NCI-H2171 treated with DMSO at 0.1 percent for 48 hours (cell line): ENCODE data around the gene RASA3.

Source experiments
- DNase-seq: peaks from one replicate; lab custom pipeline; 2025; lab: John Stamatoyannopoulos, UW

Gene RASA3

DNA sequence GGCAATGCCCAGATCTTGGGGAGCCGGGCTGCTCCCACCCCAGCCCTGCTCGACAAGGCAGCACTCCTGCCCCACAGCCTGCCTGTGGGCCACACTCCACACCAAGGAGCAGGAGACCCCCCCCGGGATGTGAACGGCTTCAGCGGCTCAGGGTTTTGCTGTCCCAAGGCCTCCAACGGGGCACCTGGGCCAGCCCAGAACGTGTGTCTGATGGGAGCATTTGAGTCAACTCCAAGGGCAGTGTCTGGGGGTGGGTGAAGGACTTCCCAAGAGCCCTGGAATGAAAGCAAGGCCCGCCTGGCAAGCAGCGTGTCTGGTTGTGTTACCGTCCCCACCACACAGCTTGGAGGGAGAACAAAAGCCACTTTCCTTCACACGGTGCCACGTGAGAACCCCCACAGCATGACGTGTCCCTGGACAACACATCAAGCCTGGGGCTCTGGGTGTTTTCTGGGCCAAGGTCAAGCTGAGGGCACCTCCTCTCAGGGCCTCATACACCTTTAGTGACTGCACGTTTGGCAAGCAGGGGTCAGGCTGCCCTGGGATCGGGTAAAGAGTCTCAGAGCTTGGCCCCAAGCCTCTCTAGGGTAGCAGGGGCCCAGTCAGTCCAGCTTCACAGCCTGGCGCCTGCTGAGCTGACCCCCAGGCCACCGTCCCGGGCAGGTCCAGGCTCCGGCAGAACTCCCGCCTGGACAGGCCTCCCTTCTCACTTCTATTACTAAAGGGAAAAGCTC lies 164.5 kb downstream of the RASA3 start:
- DNase-seq = no peak

GRCh38 chr13:113967206-113967720 lies 165.2 kb downstream of the RASA3 start:
- DNase-seq = no peak

GRCh38 chr13:113965968-113966884 lies 166.2 kb downstream of the RASA3 start:
- DNase-seq = no peak

GRCh38 chr13:113965383-113965874 lies 167.0 kb downstream of the RASA3 start:
- DNase-seq = no peak

GRCh38 chr13:113964251-113964995 lies 168.0 kb downstream of the RASA3 start:
- DNase-seq = no peak

GRCh38 chr13:113963376-113963775 lies 169.0 kb downstream of the RASA3 start:
- DNase-seq = no peak

DNA sequence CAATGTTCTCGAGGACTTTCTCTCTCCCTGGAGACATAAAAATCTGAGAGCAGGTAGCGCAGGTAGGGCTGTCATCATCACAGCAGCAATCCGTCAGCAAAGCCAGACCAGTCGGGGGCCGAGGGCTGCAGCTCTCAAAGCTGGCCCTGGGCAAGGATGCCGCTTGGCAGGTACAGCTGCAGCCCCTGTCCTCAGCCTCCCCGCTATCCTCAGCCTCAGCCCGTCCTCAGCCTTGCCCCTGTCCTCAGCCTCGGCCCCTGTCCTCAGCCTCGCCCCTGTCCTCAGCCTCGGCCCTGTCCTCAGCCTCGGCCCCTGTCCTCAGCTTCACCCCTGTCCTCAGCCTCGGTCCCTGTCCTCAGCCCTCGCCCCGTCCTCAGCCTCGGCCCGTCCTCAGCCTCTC lies 169.4 kb downstream of the RASA3 start:
- DNase-seq = no peak

DNA sequence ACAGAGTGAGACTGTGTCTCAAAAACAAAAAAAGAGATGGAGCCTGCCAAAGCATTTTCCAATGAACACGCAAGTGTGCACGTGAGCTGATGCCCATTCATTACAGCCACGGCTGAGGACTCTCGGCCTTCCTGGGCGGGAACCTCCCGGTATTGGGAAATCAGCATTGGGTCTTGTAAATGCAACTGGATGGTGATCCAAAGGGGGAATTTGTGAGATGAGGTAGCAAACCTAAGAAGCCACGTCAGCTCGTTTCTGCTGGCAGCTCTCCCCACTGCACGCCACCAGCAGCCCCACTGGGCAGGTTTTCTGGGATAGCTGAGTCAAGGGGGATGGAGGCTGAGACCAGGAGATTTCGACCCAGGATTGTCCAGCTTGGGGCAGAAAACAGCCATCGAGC lies 170.0 kb downstream of the RASA3 start:
- no peak for DNase-seq

- DNase-seq = no peak
Measured at GRCh38 chr13:113960276-113960948, 172.0 kb downstream of the RASA3 start.

- no peak for DNase-seq
Measured at GRCh38 chr13:113959198-113959597, 173.2 kb downstream of the RASA3 start.

DNA sequence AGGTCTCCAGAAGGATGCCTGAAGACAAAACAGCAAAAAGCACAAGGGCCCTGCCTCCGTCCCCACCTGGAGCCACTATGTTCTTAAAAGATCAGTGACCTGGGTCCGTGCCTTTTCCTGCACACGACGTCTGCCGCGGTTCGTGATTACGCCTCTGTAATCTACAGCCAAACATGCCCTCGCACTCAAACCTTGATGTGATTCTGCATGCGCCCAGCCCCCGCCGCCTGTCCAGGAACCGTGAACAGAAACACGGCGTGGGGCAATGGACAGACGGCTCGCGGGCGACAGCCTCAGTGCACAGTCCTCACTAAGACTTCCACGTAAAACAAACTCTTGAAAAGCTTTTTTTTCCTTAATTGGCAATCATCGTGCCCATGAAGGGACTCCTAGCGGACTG lies 174.1 kb downstream of the RASA3 start:
- DNase-seq = no peak

GRCh38 chr13:113956571-113956970 lies 175.9 kb downstream of the RASA3 start:
- no peak for DNase-seq

DNA sequence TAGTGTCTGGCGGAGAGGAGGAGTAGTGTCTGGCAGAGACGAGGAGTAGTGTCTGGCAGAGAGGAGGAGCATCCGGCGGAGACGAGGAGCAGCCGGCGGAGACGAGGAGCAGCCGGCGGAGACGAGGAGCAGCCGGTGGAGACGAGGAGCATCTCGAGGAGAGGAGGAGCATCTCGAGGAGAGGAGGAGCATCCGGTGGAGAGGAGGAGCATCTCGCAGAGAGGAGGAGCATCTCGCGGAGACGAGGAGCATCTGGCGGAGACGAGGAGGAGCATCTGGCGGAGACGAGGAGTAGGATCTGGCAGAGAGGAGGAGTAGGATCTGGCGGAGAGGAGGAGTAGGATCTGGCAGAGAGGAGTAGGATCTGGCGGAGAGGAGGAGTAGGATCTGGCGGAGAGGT lies 176.7 kb downstream of the RASA3 start:
- DNase-seq = no peak

GRCh38 chr13:113955235-113955634 lies 177.2 kb downstream of the RASA3 start:
- DNase-seq = no peak

GRCh38 chr13:113954046-113954835 lies 178.2 kb downstream of the RASA3 start:
- peak; percentile 26 for DNase-seq

- no peak for DNase-seq
Measured at GRCh38 chr13:113953561-113953960, 178.9 kb downstream of the RASA3 start.

DNA sequence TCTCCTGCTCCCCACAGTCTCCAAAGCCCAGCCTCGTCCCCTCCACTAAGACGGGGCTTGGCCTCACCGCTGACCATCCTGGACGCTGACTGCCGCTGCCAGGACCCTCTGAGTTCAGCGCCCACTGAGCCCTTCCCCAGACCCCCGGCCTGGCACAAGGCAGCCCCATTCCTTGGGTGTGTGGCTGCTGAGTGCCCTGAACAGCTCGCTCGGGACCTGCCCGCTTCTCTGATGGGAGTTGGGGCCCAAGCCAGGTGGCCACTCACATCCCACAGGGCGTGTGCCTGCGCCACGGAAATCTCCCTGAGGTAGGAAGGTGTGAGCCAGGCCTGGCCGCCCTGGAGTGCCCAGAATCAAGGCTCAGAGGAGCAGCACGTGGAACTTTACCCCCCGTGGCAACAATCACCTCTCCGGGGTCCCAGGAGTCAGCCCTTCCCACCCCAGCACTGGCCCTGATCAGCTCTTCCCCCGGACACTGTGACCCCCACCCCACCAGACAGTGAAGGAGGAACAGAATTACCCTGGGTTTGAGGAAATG lies 179.4 kb downstream of the RASA3 start:
- no peak for DNase-seq

DNA sequence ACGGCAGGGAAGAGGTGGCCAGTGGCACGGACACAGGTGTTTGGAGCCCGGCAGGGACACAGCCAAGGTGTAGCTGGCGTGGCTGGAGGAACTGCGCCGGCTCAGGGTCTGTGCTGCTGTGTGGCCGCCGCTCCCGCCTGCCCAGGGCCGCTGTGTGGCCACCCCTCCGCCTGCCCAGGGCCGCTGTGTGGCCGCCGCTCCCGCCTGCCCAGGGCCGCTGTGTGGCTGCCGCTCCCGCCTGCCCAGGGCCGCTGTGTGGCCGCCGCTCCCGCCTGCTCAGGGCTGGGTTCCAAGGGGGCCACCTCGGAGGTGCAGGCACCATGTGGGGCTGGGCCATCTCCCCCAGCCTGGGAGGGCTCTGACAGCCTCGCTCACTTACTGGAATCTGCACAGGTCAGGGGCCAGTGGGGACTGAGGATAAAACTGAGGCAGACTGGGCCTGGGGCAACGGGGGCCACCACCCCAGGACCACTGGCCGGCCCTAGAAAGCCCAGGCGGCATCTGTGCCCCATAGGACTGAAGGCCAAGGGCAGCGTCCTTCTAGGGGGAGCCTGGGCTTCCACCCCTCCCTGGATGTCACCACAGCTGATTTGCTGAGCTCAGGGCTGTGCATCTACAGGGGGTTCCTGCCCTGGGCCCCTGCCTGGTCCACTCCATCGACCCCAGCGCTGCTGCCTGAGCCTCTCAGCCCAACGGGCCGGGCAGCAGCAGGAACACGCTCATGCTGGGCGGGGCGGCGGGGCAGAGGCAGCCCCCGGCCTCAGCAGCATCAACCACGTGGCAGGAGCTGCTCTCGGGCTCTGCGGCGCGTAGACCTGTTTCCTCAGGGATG lies 180.1 kb downstream of the RASA3 start:
- no peak for DNase-seq

DNA sequence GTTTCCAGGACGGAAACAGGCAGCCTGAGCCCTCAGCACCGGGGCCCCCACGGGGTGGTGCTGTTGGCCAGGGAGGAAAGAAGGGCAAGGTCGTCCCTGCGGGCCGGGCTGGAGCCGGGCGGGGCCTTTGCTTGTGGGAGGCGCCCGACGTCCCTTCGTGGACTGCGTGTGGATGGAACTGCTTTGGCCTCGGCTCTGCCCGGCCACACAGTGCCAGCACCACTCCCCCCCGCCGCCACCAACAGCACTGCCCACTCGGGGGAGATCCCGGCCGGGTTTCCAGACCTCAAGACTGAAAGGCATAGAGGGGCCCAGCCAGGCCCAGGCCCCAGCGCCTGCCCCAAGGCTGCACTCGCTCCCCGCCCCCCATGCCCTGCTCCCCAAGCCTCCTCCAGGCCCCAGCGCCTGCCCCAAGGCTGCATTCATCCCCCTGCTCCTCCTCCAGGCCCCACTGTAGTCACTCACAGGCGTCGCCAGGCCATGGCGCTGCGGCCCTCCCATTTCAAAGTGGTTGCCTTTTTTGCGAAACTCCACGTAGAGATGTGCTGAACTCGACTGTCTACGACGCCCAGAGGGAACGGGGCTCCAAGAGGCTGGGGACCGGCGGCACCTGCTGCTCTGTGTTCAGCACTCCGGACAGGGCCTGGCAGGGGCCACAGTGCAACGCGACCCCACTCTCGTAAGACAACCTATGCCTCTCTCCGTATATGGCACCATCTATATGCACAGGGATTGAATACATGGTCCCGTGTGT lies 181.0 kb downstream of the RASA3 start:
- no peak for DNase-seq
